ENCODE measurements around the gene TAF15. TPM values are rescaled to one million over a fixed set of nuclear protein-coding genes. Genes with fewer than 3 reads are reported as not detected.

The TAF15 gene
- total and polyA plus RNA-seq, 3 experiments from 2014 or later = 21.5 to 291 (median 274) TPM

DNA sequence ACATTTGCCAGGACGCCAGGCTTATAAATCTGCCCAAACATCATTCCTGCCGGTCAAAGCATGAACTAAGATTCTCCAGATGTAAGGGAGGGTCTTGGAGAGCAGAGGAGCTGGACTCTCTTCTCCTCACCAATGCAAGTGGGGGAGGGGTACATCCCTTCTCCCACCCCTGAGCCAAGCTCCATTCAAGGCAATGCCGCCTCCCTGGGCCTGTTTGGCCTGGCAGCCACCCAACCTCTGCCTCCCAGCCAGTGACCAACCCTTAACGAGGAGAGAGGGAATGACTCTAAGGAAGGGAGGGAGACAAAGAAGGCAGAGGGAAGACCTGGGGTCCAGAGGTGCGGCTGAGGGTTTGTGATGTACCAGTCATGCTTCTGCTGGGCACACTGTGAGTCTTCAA, 34.8 kb upstream of the TAF15 start:
- Histone ChIP-seq H3K27me3 (ENCODE audit: insufficient read depth, low read length, poor library complexity, severe bottlenecking) (no peaks in the 10 kb centered on the region), H3K4me1 (ENCODE audit: insufficient read depth, low read length) (no peaks in the 10 kb centered on the region)

DNA sequence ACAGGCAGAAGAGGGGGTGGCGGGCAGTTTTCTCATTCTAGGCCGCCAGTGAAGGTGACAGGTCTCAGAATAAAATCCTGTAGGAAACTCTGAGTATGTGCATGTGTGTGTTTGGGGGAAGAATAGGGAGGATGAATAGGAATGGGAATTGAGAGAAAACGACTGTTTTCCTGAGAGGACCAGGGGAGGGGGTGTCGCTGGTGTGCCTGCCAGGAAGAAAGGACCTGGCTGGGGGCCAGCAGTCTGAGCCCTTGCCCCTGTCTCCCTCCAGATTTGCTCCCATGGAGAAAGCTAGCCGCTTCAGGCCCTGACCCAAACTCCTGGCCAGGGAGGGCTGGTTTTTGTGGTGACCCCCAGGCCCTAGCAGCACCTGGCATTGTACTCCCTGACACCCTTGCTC, 34.2 kb upstream of the TAF15 start:
- Mint-ChIP-seq H3K27me3 (peaks cover 1 to 47% of the 10 kb centered on the region in 2 donors), H3K27ac (no peak overlapping the region), H3K9me3 (no peaks in the 10 kb centered on the region), H3K4me1 (no peaks in the 10 kb centered on the region), H3K4me3 (no peak overlapping the region), H3K36me3 (no peaks in the 10 kb centered on the region)
- no peak for DNase-seq
- Histone ChIP-seq H3K4me1 (ENCODE audit: insufficient read depth, low read length) (no peaks in the 10 kb centered on the region), H3K27ac (ENCODE audit: low read depth, low read length) (no peak overlapping the region), H3K9me3 (ENCODE audit: low read length) (no peaks in the 10 kb centered on the region), H3K4me3 (ENCODE audit: low read length) (no peak overlapping the region), H3K27me3 (ENCODE audit: insufficient read depth, low read length, poor library complexity, severe bottlenecking) (no peaks in the 10 kb centered on the region), H3K36me3 (ENCODE audit: insufficient read depth, low read length) (no peaks in the 10 kb centered on the region)
- CTCF ChIA-PET = interaction anchor here (1.7 kb wide), 1 partner anchor 11 kb away, joined by 9 read pairs; no protein-coding TSS in a partner anchor
- POLR2A ChIA-PET = no interaction called here

More for the DNA sequence above, 34.8 kb upstream of the TAF15 start:
- H3K9me3 ChIP-seq (ENCODE audit: low read length) = no peaks in the 10 kb centered on the region
- Mint-ChIP-seq H3K4me1 (no peaks in the 10 kb centered on the region), H3K4me3 (no peak overlapping the region), H3K27ac (no peak overlapping the region), H3K9me3 (no peaks in the 10 kb centered on the region), H3K36me3 (no peaks in the 10 kb centered on the region), H3K27me3 (peaks cover 1 to 43% of the 10 kb centered on the region in 2 donors)
- H3K4me3 ChIP-seq (ENCODE audit: low read length) = no peak overlapping the region
- DNase-seq = no peak
- no peak overlapping the region for H3K27ac ChIP-seq (ENCODE audit: low read depth, low read length)
- H3K36me3 ChIP-seq (ENCODE audit: insufficient read depth, low read length) = no peaks in the 10 kb centered on the region
- POLR2A ChIA-PET = no interaction called here
- CTCF ChIA-PET = interaction anchor here (1.7 kb wide), 1 partner anchor 11 kb away, joined by 9 read pairs; no protein-coding TSS in a partner anchor

DNA sequence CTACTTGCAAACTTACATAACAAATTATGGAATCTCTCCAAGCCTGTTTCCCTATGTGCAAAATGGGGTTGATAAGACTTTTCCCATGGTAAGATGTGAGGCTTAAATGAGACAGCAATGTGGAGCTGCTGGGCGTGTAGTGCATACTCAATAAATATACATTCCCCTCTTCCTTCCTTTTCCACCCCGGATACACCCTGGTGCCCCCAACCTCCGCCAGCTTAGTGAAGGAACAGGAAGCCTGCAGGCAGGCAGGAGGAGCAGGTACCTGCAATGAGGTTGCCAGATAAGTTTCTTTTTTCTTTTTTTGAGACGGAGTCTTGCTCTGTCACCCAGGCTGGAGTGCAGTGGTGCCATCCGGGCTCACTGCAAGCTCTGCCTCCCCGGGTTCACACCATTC, 33.7 kb upstream of the TAF15 start:
- H3K4me1 ChIP-seq (ENCODE audit: insufficient read depth, low read length) = no peaks in the 10 kb centered on the region
- Mint-ChIP-seq H3K27ac (no peak overlapping the region), H3K9me3 (no peaks in the 10 kb centered on the region), H3K27me3 (peaks cover 1 to 47% of the 10 kb centered on the region in 2 donors), H3K4me3 (no peak overlapping the region), H3K4me1 (no peaks in the 10 kb centered on the region), H3K36me3 (no peaks in the 10 kb centered on the region)
- ChIA-PET CTCF (interaction anchor here (1.5 to 1.7 kb wide), 2 partner anchors 11 to 12 kb away, joined by 3 to 9 read pairs; no protein-coding TSS in a partner anchor), POLR2A (no interaction called here)
- H3K9me3 ChIP-seq (ENCODE audit: low read length) = no peaks in the 10 kb centered on the region
- H3K36me3 ChIP-seq (ENCODE audit: insufficient read depth, low read length) = no peaks in the 10 kb centered on the region
- no peak overlapping the region for H3K27ac ChIP-seq (ENCODE audit: low read depth, low read length)
- H3K4me3 ChIP-seq (ENCODE audit: low read length) = no peak overlapping the region
- H3K27me3 ChIP-seq (ENCODE audit: insufficient read depth, low read length, poor library complexity, severe bottlenecking) = no peaks in the 10 kb centered on the region
- DNase-seq = no peak

DNA sequence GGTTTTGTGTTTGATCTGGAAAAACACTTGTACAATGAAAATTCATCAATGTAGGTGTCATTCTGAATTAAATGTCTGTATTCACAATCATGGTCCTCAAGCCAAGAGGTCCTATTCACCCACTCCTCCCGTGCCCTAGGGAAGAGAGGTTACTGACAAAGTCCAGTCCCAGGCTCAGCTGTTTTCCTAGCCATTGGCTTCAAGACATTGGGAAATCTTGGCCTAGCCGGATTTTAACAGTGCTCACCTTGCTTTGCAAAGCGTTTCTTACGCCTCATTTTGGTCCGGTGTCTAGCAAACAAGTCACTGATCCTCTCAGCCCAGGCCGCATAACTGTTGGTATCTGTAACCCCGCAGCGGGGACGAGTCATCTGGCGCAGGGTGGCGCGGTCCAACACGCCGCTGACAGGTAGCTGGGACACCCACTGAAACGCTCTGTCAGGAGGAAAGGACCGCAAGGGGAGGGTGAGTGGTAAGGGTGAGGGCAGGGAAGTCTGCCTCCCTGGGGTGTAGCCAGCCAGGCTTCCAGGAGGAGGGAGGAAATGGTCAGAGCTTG, 30.6 kb upstream of the TAF15 start:
- Mint-ChIP-seq H3K4me3 (no peak overlapping the region), H3K27me3 (peaks cover 6 to 53% of the 10 kb centered on the region in 2 donors), H3K9me3 (no peaks in the 10 kb centered on the region), H3K4me1 (no peaks in the 10 kb centered on the region), H3K27ac (no peak overlapping the region), H3K36me3 (no peaks in the 10 kb centered on the region)
- Histone ChIP-seq H3K9me3 (ENCODE audit: low read length) (no peaks in the 10 kb centered on the region), H3K27me3 (ENCODE audit: insufficient read depth, low read length, poor library complexity, severe bottlenecking) (no peaks in the 10 kb centered on the region), H3K27ac (ENCODE audit: low read depth, low read length) (no peak overlapping the region), H3K4me3 (ENCODE audit: low read length) (no peak overlapping the region), H3K36me3 (ENCODE audit: insufficient read depth, low read length) (no peaks in the 10 kb centered on the region), H3K4me1 (ENCODE audit: insufficient read depth, low read length) (no peaks in the 10 kb centered on the region)
- ChIA-PET POLR2A (no interaction called here), CTCF (interaction anchor here (1.2 kb wide), 1 partner anchor 8 kb away, joined by 3 read pairs; no protein-coding TSS in a partner anchor)
- no peak for DNase-seq

DNA sequence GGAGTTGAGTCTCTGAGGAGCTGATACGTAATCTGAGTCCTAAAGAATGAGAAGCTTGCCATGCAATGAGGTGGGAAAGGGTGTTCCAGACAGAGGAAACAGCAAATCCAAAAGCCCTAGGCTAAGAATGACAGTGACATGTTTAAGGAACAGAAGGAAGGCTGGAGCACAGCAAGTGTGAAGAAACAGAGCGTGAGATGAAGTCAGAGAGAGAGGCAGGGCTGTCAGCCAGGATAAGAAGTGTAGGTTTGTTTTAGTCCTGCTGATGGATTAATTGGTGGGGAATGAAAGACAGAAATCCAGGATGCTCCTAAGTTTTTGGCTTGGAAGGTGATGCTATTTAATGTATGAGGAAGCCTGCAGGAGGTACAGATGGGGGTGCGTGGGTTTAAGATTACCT, 28.3 kb upstream of the TAF15 start:
- CTCF ChIA-PET = interaction anchor here (0.7 to 3.7 kb wide), 3 partner anchors 9 to 34 kb away, joined by 3 to 25 read pairs (median 3); no protein-coding TSS in a partner anchor
- H3K36me3 ChIP-seq (ENCODE audit: insufficient read depth, low read length) = no peaks in the 10 kb centered on the region
- no peak overlapping the region for H3K27ac ChIP-seq (ENCODE audit: low read depth, low read length)
- H3K27me3 Mint-ChIP-seq = peaks cover 6 to 37% of the 10 kb centered on the region in 2 donors
- H3K9me3 ChIP-seq (ENCODE audit: low read length) = no peaks in the 10 kb centered on the region
- no peaks in the 10 kb centered on the region for H3K36me3 Mint-ChIP-seq
- no peak overlapping the region for H3K4me3 ChIP-seq (ENCODE audit: low read length)
- H3K4me3 Mint-ChIP-seq = no peak overlapping the region
- no peak overlapping the region for H3K27ac Mint-ChIP-seq
- H3K4me1 Mint-ChIP-seq = no peaks in the 10 kb centered on the region
- H3K9me3 Mint-ChIP-seq = no peaks in the 10 kb centered on the region
- H3K4me1 ChIP-seq (ENCODE audit: insufficient read depth, low read length) = no peaks in the 10 kb centered on the region
- POLR2A ChIA-PET = no interaction called here
- H3K27me3 ChIP-seq (ENCODE audit: insufficient read depth, low read length, poor library complexity, severe bottlenecking) = no peaks in the 10 kb centered on the region
- DNase-seq = no peak

DNA sequence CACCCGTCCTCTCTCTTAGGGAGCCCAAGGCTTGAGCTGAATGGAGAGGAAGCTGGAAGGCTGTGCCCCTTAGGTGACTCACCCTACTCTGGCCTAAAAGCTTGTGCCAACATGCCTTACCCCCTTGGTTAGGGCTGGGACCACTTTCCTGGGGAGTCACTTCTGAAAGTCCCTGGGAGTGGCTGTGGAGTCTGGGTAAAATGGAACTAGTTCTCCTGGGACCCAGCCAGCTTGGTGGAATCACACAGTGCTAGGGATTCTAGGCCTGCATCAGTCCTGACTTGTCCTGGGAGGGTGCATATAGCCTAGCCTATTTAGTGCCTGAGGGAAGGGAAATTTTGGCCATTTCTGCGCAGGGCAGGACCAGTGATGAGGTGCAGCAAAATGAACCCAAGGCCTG, 24.4 kb upstream of the TAF15 start:
- Histone ChIP-seq H3K27ac (ENCODE audit: low read depth, low read length) (no peak overlapping the region), H3K27me3 (ENCODE audit: insufficient read depth, low read length, poor library complexity, severe bottlenecking) (peaks cover 3% of the 10 kb centered on the region), H3K9me3 (ENCODE audit: low read length) (no peaks in the 10 kb centered on the region), H3K36me3 (ENCODE audit: insufficient read depth, low read length) (no peaks in the 10 kb centered on the region), H3K4me3 (ENCODE audit: low read length) (no peak overlapping the region), H3K4me1 (ENCODE audit: insufficient read depth, low read length) (peaks cover 14% of the 10 kb centered on the region)
- no peak for DNase-seq
- H3K27me3 Mint-ChIP-seq = peaks cover 11 to 18% of the 10 kb centered on the region in 2 donors
- ChIA-PET CTCF (interaction anchor here (0.8 to 1.8 kb wide), 3 partner anchors 17 to 24 kb away, joined by 3 to 11 read pairs (median 4); partner anchors contain the start of gene TAF15), POLR2A (interaction anchor here (1.4 kb wide), 1 partner anchor 24 kb away, joined by 4 read pairs; the partner anchor contains the start of gene TAF15)
- H3K4me1 Mint-ChIP-seq = no peaks in the 10 kb centered on the region
- no peaks in the 10 kb centered on the region for H3K36me3 Mint-ChIP-seq
- H3K27ac Mint-ChIP-seq = no peak overlapping the region
- H3K4me3 Mint-ChIP-seq = no peak overlapping the region
- H3K9me3 Mint-ChIP-seq = no peaks in the 10 kb centered on the region

DNA sequence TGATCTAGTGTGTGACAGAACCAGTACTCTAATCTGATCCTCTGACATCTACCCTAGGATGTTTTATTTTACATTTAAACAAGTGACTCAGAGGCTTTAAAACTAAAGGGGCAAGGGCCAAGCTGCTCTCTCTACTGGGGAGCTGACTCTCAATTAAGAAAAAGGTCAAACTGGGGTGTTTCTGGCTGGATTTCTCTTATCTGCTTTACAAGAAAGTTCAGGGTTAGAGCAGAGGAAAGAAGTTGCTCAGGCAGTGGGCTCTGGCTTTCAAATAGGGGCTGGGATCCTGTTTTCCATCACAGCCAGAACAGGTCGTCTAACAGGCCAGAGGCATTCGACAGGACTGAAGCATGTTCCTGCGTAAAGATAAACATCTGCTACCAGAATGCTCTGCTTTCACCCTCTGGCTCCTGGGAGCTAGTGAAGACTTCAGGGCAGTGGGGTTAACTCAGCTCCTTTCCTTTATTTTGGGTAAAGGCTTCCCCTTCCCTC, 22.3 kb upstream of the TAF15 start:
- ChIA-PET POLR2A (no interaction called here), CTCF (interaction anchor here (1.7 kb wide), 1 partner anchor 23 kb away, joined by 8 read pairs; no protein-coding TSS in a partner anchor)
- Histone ChIP-seq H3K4me3 (ENCODE audit: low read length) (no peak overlapping the region), H3K4me1 (ENCODE audit: insufficient read depth, low read length) (peaks cover 14% of the 10 kb centered on the region), H3K36me3 (ENCODE audit: insufficient read depth, low read length) (no peaks in the 10 kb centered on the region), H3K27ac (ENCODE audit: low read depth, low read length) (no peak overlapping the region), H3K9me3 (ENCODE audit: low read length) (no peaks in the 10 kb centered on the region), H3K27me3 (ENCODE audit: insufficient read depth, low read length, poor library complexity, severe bottlenecking) (peaks cover 3% of the 10 kb centered on the region)
- Mint-ChIP-seq H3K27me3 (peaks cover 6 to 19% of the 10 kb centered on the region in 2 donors), H3K9me3 (no peaks in the 10 kb centered on the region), H3K27ac (no peak overlapping the region), H3K36me3 (no peaks in the 10 kb centered on the region), H3K4me3 (no peak overlapping the region), H3K4me1 (no peaks in the 10 kb centered on the region)
- no peak for DNase-seq

DNA sequence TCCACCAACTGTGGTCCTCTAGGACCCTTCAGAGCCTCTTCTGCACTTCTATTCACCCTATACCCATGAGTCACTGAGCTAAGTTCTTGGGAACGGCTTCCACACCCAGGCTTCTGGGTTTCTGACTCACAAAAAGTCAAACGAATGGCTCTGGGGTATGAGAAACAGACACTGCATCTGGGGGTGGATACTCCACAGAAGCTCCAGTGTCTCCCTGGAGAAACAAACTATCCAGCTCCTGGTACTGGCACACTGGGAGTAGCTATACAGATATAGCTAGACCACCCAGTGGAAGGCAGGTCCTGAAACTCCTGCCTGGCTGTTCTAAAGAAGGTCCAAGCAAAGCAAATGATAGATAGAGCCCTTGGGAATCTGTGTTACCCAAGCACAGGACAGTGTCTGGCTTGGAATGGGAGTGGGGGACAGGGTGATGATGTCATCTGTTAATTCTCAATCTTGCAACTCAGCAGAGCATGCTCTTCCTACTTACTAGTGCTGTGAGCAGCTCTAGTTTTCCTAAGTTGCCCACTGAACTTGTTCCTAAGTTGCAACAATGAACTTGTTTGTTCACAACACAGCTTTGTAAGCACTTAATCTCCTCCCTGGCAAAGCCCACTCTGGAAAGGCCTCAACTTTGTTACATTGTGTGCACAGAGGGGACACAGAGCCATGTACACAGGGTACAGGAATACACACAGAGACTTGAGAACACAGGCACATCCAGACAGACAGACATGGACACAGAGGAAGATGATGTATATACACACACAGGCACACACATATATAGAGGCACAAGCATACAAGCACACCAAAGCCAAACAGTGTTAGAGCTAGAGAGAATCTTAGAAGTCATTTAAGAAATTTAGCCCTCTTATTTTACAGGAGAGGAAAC, 20.6 kb upstream of the TAF15 start:
- H3K27me3 Mint-ChIP-seq = peaks cover 12 to 21% of the 10 kb centered on the region in 2 donors
- no peaks in the 10 kb centered on the region for H3K9me3 Mint-ChIP-seq
- H3K36me3 Mint-ChIP-seq = no peaks in the 10 kb centered on the region
- H3K4me1 Mint-ChIP-seq = no peaks in the 10 kb centered on the region
- H3K36me3 ChIP-seq (ENCODE audit: insufficient read depth, low read length) = no peaks in the 10 kb centered on the region
- H3K27ac Mint-ChIP-seq = no peak overlapping the region
- peak overlapping the region; percentile 17 for H3K4me3 ChIP-seq (ENCODE audit: low read length)
- POLR2A ChIA-PET = no interaction called here
- peaks cover 7% of the 10 kb centered on the region for H3K27me3 ChIP-seq (ENCODE audit: insufficient read depth, low read length, poor library complexity, severe bottlenecking)
- H3K9me3 ChIP-seq (ENCODE audit: low read length) = no peaks in the 10 kb centered on the region
- H3K27ac ChIP-seq (ENCODE audit: low read depth, low read length) = no peak overlapping the region
- DNase-seq = no peak
- peaks cover 14% of the 10 kb centered on the region for H3K4me1 ChIP-seq (ENCODE audit: insufficient read depth, low read length)
- CTCF ChIA-PET = interaction anchor here (1.1 to 1.8 kb wide), 2 partner anchors 23 to 25 kb away, joined by 3 to 13 read pairs; no protein-coding TSS in a partner anchor
- H3K4me3 Mint-ChIP-seq = no peak overlapping the region

Measured in CD8-positive, alpha-beta memory T cell (primary cell).